Small intestine (tissue), 7 donors: Measurements from ENCODE around the gene PUSL1. TPM values are rescaled to one million over a fixed set of nuclear protein-coding genes. Genes with fewer than 3 reads are reported as not detected.

ENCODE experiments used
- DNase-seq, 2 donors: peaks; one replicate each; pipeline versions ENCODE4 v3.0.0 to v3.0.0-alpha.2; 2013
- FAIRE-seq: peaks from 2 replicates; lab custom pipeline; 2012; peaks lifted over from hg19 to GRCh38; lab: Jason Lieb, UNC
- H3K27ac ChIP-seq, 3 donors: one replicate each; pipeline ENCODE4 v1.5.1; 2013; ENCODE audit warnings: low read length in 2 of 3, mild to moderate bottlenecking in 2 of 3, control low read depth in 1 of 3, inconsistent platforms in 1 of 3, low read depth in 1 of 3, moderate library complexity in 1 of 3
- H3K27me3 ChIP-seq, 3 donors: one replicate each; pipeline ENCODE4 v1.6.1; 2013; ENCODE audit warnings: low read length in 3 of 3, inconsistent platforms in 1 of 3; ENCODE audit not compliant: control insufficient read depth in 3 of 3, insufficient read depth in 3 of 3
- H3K36me3 ChIP-seq, 3 donors: one replicate each; pipeline ENCODE4 v1.6.1; 2013; ENCODE audit warnings: low read length in 3 of 3, inconsistent platforms in 1 of 3, low read depth in 1 of 3, mild to moderate bottlenecking in 1 of 3, moderate library complexity in 1 of 3; ENCODE audit not compliant: control insufficient read depth in 3 of 3, insufficient read depth in 2 of 3
- H3K4me1 ChIP-seq, 3 donors: one replicate each; pipeline ENCODE4 v1.6.1; 2013; ENCODE audit warnings: low read length in 2 of 3, inconsistent platforms in 1 of 3, low read depth in 1 of 3, mild to moderate bottlenecking in 1 of 3, moderate library complexity in 1 of 3; ENCODE audit not compliant: control insufficient read depth in 3 of 3, insufficient read depth in 2 of 3
- H3K4me3 ChIP-seq, 3 donors: one replicate each; pipeline ENCODE4 v1.5.1; 2013; ENCODE audit warnings: low read length in 3 of 3, control low read depth in 1 of 3, inconsistent platforms in 1 of 3, low read depth in 1 of 3, mild to moderate bottlenecking in 1 of 3, moderate library complexity in 1 of 3
- H3K9me3 ChIP-seq, 2 donors: one replicate each; pipeline ENCODE4 v1.6.1; 2013; ENCODE audit warnings: low read depth in 1 of 2, low read length in 1 of 2; ENCODE audit not compliant: control insufficient read depth in 2 of 2, insufficient read depth in 1 of 2
- WGBS, 3 donors: extraction: QIAGEN DNeasy Blood & Tissue Kit; methylation state at CpG; one replicate each; pipeline ENCODE4 v1.1.7; 2013; 5-methylcytosine and 5-hydroxymethylcytosine counted together
- polyA plus RNA-seq, 4 donors: library from polyadenylated mRNA; stranded (reverse) in 3 of 4; unstranded in 1 of 4; fragments of 200-250 nt in 3 of 4; fragments of 120-200 nt in 1 of 4; gene quantifications; one replicate each; pipeline versions ENCODE4 v1.2.1 to v1.2.3, GENCODE V29; 2013
- donor health status: healthy with polysubstance abuse.
- donor health status: control.
- donor health status: control.
- donor health status: Bipolar disorder and iron deficiency.
- donor health status: healthy.

Gene PUSL1
- polyA plus RNA-seq, 4 donors = 15.0 to 22.7 (median 18.4) TPM

GRCh38 chr1:1347663-1348419, 39.4 kb downstream of the PUSL1 start:
- Histone ChIP-seq H3K27ac (peak overlapping the region; percentile 82 to 86 (median 84)), H3K27me3 (no peaks in the 10 kb centered on the region), H3K9me3 (no peaks in the 10 kb centered on the region), H3K36me3 (peaks cover 0 to 53% (median 0%) of the 10 kb centered on the region in 3 donors), H3K4me1 (peaks cover 2 to 49% (median 10%) of the 10 kb centered on the region in 3 donors), H3K4me3 (peak overlapping the region; percentile 69 to 84 (median 74))
- 23 to 37% (median 30%) methylated on average over 25 to 26 of the region's 26 CpGs for WGBS, 3 donors
- DNase-seq = peak; percentile 74 to 81
- FAIRE-seq = no peak

GRCh38 chr1:1348420-1349255, 40.2 kb downstream of the PUSL1 start:
- H3K36me3 ChIP-seq = peaks cover 0 to 56% (median 0%) of the 10 kb centered on the region in 3 donors
- H3K27me3 ChIP-seq = no peaks in the 10 kb centered on the region
- peak overlapping the region; percentile 82 to 86 (median 84) for H3K27ac ChIP-seq
- FAIRE-seq = no peak
- 0 to 1% (median 1%) methylated on average over 47 to 109 of the region's 109 CpGs for WGBS, 3 donors
- peaks cover 2 to 57% (median 10%) of the 10 kb centered on the region in 3 donors for H3K4me1 ChIP-seq
- peak overlapping the region; percentile 69 to 84 (median 74) for H3K4me3 ChIP-seq
- peak in 1 of 2 donors; percentile 76 for DNase-seq
- H3K9me3 ChIP-seq = no peaks in the 10 kb centered on the region

GRCh38 chr1:1349256-1350012, 41.0 kb downstream of the PUSL1 start, which contains the start of gene DVL1:
Gene DVL1, minus strand, starts transcription at chr1:1349418. Its CDS starts 353 bp downstream, at chr1:1349065.
- Histone ChIP-seq H3K4me3 (peak within 1 kb of the TSS; percentile 69 to 84 (median 74)), H3K27ac (peak within 1 kb of the TSS; percentile 82 to 86 (median 85)), H3K36me3 (peaks cover 0 to 58% (median 0%) of the 10 kb centered on the region in 3 donors), H3K27me3 (peaks cover 0 to 3% (median 2%) of the 10 kb centered on the region in 3 donors), H3K4me1 (peaks cover 2 to 59% (median 6%) of the 10 kb centered on the region in 3 donors), H3K9me3 (no peaks in the 10 kb centered on the region)
- no peak for FAIRE-seq
- whole genome bisulfite sequencing, 3 donors = 0 to 1% (median 1%) methylated on average over 39 to 122 of the region's 122 CpGs
- peak; percentile 51 to 85 for DNase-seq

- no peak for FAIRE-seq
- H3K27ac ChIP-seq = peak overlapping the region in 2 of 3 donors; percentile 30 to 40
These were observed 43.4 kb downstream of the PUSL1 start for GRCh38 chr1:1351511-1352427.

GRCh38 chr1:1352786-1353388, 44.5 kb downstream of the PUSL1 start:
- Histone ChIP-seq H3K9me3 (no peaks in the 10 kb centered on the region), H3K27ac (peak overlapping the region in 1 of 3 donors; percentile 11), H3K36me3 (peaks cover 0 to 41% (median 0%) of the 10 kb centered on the region in 3 donors), H3K4me3 (no peak overlapping the region), H3K27me3 (peaks cover 0 to 10% (median 5%) of the 10 kb centered on the region in 3 donors), H3K4me1 (peaks cover 0 to 37% (median 0%) of the 10 kb centered on the region in 3 donors)
- WGBS, 3 donors = 19 to 24% (median 22%) methylated on average over 3 to 5 of the region's 5 CpGs
- FAIRE-seq = no peak
- DNase-seq = no peak

More at GRCh38 chr1:1351511-1352427, 43.4 kb downstream of the PUSL1 start:
- WGBS, 3 donors = 62 to 74% (median 68%) methylated on average over 27 to 29 of the region's 29 CpGs
- DNase-seq = no peak
- peaks cover 0 to 41% (median 0%) of the 10 kb centered on the region in 3 donors for H3K36me3 ChIP-seq
- H3K4me1 ChIP-seq = peaks cover 0 to 40% (median 0%) of the 10 kb centered on the region in 3 donors
- H3K9me3 ChIP-seq = no peaks in the 10 kb centered on the region
- peaks cover 0 to 10% (median 5%) of the 10 kb centered on the region in 3 donors for H3K27me3 ChIP-seq
- H3K4me3 ChIP-seq = no peak overlapping the region

GRCh38 chr1:1353389-1354151, 45.2 kb downstream of the PUSL1 start:
- peaks cover 0 to 10% (median 5%) of the 10 kb centered on the region in 3 donors for H3K27me3 ChIP-seq
- no peak overlapping the region for H3K4me3 ChIP-seq
- FAIRE-seq (no peak), DNase-seq (no peak)
- H3K36me3 ChIP-seq = peaks cover 0 to 41% (median 0%) of the 10 kb centered on the region in 3 donors
- no peak overlapping the region for H3K27ac ChIP-seq
- WGBS, 3 donors = 11 to 36% (median 12%) methylated on average over 27 to 28 of the region's 28 CpGs
- H3K9me3 ChIP-seq = no peaks in the 10 kb centered on the region
- peaks cover 0 to 41% (median 0%) of the 10 kb centered on the region in 3 donors for H3K4me1 ChIP-seq
